22Rv1 (cell line): Measurements from ENCODE around the gene RHBDD1.

Experiments
- ZFX ChIP-seq: fragments of 450-650 bp; IDR thresholded peaks from 2 replicates; pipeline ENCODE4 v1.6.1; 2017; ENCODE audit warnings: antibody characterized with exemption, borderline replicate concordance
- TF ChIP-seq, protein P1 (sequence below): fragments of 450-650 bp; IDR thresholded peaks from 2 replicates; pipeline ENCODE4 v1.5.1; 2017; ENCODE audit warnings: mild to moderate bottlenecking

GRCh38 chr2:226837334-226837733 is 1.5 kb downstream of the RHBDD1 start:
- TF ChIP-seq, protein P1, sequence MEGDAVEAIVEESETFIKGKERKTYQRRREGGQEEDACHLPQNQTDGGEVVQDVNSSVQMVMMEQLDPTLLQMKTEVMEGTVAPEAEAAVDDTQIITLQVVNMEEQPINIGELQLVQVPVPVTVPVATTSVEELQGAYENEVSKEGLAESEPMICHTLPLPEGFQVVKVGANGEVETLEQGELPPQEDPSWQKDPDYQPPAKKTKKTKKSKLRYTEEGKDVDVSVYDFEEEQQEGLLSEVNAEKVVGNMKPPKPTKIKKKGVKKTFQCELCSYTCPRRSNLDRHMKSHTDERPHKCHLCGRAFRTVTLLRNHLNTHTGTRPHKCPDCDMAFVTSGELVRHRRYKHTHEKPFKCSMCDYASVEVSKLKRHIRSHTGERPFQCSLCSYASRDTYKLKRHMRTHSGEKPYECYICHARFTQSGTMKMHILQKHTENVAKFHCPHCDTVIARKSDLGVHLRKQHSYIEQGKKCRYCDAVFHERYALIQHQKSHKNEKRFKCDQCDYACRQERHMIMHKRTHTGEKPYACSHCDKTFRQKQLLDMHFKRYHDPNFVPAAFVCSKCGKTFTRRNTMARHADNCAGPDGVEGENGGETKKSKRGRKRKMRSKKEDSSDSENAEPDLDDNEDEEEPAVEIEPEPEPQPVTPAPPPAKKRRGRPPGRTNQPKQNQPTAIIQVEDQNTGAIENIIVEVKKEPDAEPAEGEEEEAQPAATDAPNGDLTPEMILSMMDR: no peak
- TF ChIP-seq ZFX: no peak
